NCI-H1930 (cell line): ENCODE results near the gene CHST3.
"Not testable (repeated sequence)": the region's sequence is repeated elsewhere in the genome, so short reads cannot be mapped to it uniquely, and the experiment has no call there.

Experiments used
- DNase-seq, 2 experiments: peaks; one replicate each; lab custom pipeline; 2025; lab: John Stamatoyannopoulos, UW

Gene CHST3

GRCh38 chr10:71973777-71974488 is 9.7 kb downstream of the CHST3 start:
- DNase-seq = no peak

- DNase-seq = no peak
These were observed 10.4 kb downstream of the CHST3 start for GRCh38 chr10:71974489-71975021.

GRCh38 chr10:71975087-71975870 is 11.1 kb downstream of the CHST3 start:
- DNase-seq = no peak

- DNase-seq = no peak
These were observed 11.9 kb downstream of the CHST3 start for GRCh38 chr10:71975871-71976725.

GRCh38 chr10:71977614-71977903 is 13.4 kb downstream of the CHST3 start:
- DNase-seq = not testable (repeated sequence)

GRCh38 chr10:71978476-71978875 is 14.3 kb downstream of the CHST3 start:
- DNase-seq = no peak

- no peak for DNase-seq
These were observed 14.9 kb downstream of the CHST3 start for GRCh38 chr10:71978988-71979691.

- DNase-seq = no peak
These were observed 15.5 kb downstream of the CHST3 start for GRCh38 chr10:71979692-71980062.

- DNase-seq = no peak
These were observed 16.2 kb downstream of the CHST3 start for GRCh38 chr10:71980181-71981014.

GRCh38 chr10:71981015-71981875 is 17.1 kb downstream of the CHST3 start:
- no peak for DNase-seq

GRCh38 chr10:71981876-71982230 is 17.7 kb downstream of the CHST3 start:
- no peak for DNase-seq

- no peak for DNase-seq
These were observed 18.3 kb downstream of the CHST3 start for GRCh38 chr10:71982269-71983178.

GRCh38 chr10:71984126-71984808 is 20.1 kb downstream of the CHST3 start:
- DNase-seq = no peak

- DNase-seq = no peak
These were observed 20.7 kb downstream of the CHST3 start for GRCh38 chr10:71984809-71985388.

GRCh38 chr10:71985542-71986250 is 21.5 kb downstream of the CHST3 start:
- no peak for DNase-seq

- not testable (repeated sequence) for DNase-seq
These were observed 24.7 kb downstream of the CHST3 start for GRCh38 chr10:71988895-71989294.
